ENCODE results near the gene PTPRN2. TPM values are rescaled to one million over a fixed set of nuclear protein-coding genes. Genes with fewer than 3 reads are reported as not detected.

The PTPRN2 gene
- total and polyA plus RNA-seq, 2 of the 8 experiments (the other 6 are each of a cell fraction or from before 2014, with no cell fraction given), result 2.6 to 4.5 TPM

DNA sequence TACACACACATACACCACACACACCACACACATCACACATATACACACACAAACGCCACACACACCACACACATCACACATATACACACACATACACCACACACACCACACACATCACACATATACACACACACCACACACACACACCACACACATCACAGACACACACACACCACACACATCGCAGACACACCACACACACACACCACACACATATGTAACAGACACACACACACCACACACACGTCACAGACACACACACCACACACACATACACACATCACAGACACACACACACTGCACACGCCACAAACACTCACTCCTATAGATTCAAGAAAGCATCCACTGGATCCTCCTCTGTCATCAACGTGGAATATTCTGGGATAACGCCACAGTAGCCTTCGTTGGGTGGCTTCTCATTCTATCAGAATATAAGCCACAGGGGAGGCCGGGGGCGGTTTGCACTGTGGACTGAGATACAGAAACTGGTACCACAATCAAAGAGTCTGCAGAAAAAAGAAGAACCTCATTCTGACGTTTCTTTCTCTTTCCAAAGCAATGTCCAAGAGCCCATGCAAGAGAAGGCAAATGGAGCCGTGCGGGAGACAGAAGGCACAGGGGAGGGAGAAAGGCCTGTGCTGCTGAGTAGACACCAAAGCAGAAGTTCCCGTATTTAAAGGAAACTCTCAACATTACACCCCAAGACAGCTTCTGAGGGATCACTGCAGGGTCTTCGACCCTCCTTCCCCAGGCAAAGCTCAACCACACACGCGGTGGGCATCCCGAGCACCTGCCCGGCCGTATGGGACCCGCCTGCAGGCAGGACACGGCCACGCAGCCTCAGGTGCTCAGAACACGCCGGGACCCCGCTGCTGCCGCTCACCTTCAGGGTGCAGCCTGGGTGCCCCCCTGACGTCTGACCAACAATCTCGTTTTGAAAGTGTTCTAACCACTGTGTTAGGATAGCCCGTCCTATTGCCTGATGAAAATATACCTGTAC lies 929.6 kb downstream of the PTPRN2 start:
- Histone ChIP-seq H4K5ac (ENCODE audit: insufficient read length, low read depth, low read length) (no peak overlapping the region), H3K14ac (ENCODE audit: insufficient read length) (no peak overlapping the region), H4K8ac (ENCODE audit: extremely low read depth, insufficient read depth, low read length) (no peak overlapping the region), H3K18ac (ENCODE audit: extremely low read depth, low read length) (no peak overlapping the region), H3K27me3 (replicated peaks in 1 of 4; ENCODE audit: control insufficient read depth in 3 of 4, extremely low read depth in 1 of 4, insufficient read depth in 3 of 4, low read length in 3 of 4) (no peaks in the 10 kb centered on the region), H4K91ac (replicated peaks; ENCODE audit: insufficient read length, low read length) (no peak overlapping the region), H3K79me1 (ENCODE audit: low read depth, low read length) (no peaks in the 10 kb centered on the region), H2BK120ac (replicated peaks; ENCODE audit: low read depth, low read length) (no peak overlapping the region), H2BK5ac (ENCODE audit: low read depth, low read length) (no peak overlapping the region), H2BK15ac (ENCODE audit: low read length) (no peak overlapping the region), H4K20me1 (replicated peaks in 1 of 2; ENCODE audit: control insufficient read depth in 1 of 2, insufficient read depth in 2 of 2, low read length in 2 of 2) (peaks cover 0 to 8% of the 10 kb centered on the region in 2 experiments), H3K23ac (ENCODE audit: insufficient read length) (no peak overlapping the region), H3K4me3 (ENCODE audit: extremely low read depth in 1 of 4, insufficient read depth in 2 of 4, low read depth in 3 of 4, low read length in 4 of 4) (no peak overlapping the region), H3K4me2 (ENCODE audit: insufficient read depth in 1 of 2, low read depth in 2 of 2, low read length in 2 of 2) (no peak overlapping the region), H2AFZ (ENCODE audit: low read length) (no peak overlapping the region), H3K27ac (ENCODE audit: low read depth, low read length) (no peak overlapping the region), H3K9ac (replicated peaks in 1 of 4; ENCODE audit: extremely low read depth in 1 of 4, low read depth in 3 of 4, low read length in 3 of 4) (no peak overlapping the region), H3K9me3 (ENCODE audit: insufficient read depth in 2 of 2, low read depth in 1 of 2, low read length in 1 of 2) (no peaks in the 10 kb centered on the region), H2AK5ac (ENCODE audit: low read depth, low read length) (no peak overlapping the region; the same call in 1 of the 2 replicates), H3K23me2 (ENCODE audit: low read depth, low read length) (peaks cover 12% of the 10 kb centered on the region; the same call in 1 of the 2 replicates), H3K4me1 (replicated peaks in 1 of 4; ENCODE audit: control insufficient read depth in 3 of 4, insufficient read depth in 4 of 4, low read length in 3 of 4) (no peaks in the 10 kb centered on the region), H3K4ac (replicated peaks; ENCODE audit: insufficient read length, low read depth, low read length) (no peak overlapping the region), H3K36me3 (ENCODE audit: control insufficient read depth in 2 of 4, insufficient read depth in 4 of 4, low read length in 3 of 4) (no peaks in the 10 kb centered on the region), H2BK12ac (ENCODE audit: low read depth, low read length) (no peak overlapping the region), H2BK20ac (ENCODE audit: low read length) (no peak overlapping the region), H3K79me2 (ENCODE audit: control insufficient read depth in 1 of 2, insufficient read depth in 2 of 2, low read length in 2 of 2) (no peaks in the 10 kb centered on the region), H3K56ac (replicated peaks; ENCODE audit: insufficient read length, low read depth, low read length) (no peak overlapping the region)
- DNase-seq (ENCODE audit: low read depth in 1 of 2, low spot score in 2 of 2), result no peak
- CTCF ChIA-PET (ENCODE audit: partially characterized antibody), result no interaction called here
- POLR2A ChIA-PET (ENCODE audit: partially characterized antibody), result no interaction called here
- FAIRE-seq, result no peak
- 86% methylated on average over 29 of the region's 29 CpGs; no CpG with 5 or more reads in 1 of the 2 experiments for WGBS, 2 experiments (ENCODE audit: extremely low coverage in 1 of 2, insufficient coverage in 1 of 2, insufficient read length in 1 of 2, insufficient replicate concordance in 2 of 2, low coverage in 1 of 2, low lambda C conversion rate in 2 of 2, missing lambda C conversion rate in 1 of 2)
- TF ChIP-seq SIX5 (IDR thresholded peaks at IDR 0.05; ENCODE audit: low read depth, low read length), result no peak
- no peak for TF ChIP-seq RAD21 (IDR thresholded peaks at IDR 0.05 in 1 of 2, conservative IDR thresholded peaks at IDR 0.05 in 1 of 2; ENCODE audit: low read depth in 2 of 2, low read length in 2 of 2)
- no peak for TF ChIP-seq CBX5 (IDR thresholded peaks at IDR 0.05; ENCODE audit: low read depth, low read length)
- TF ChIP-seq HDAC6 (IDR thresholded peaks at IDR 0.05; ENCODE audit: low read depth, low read length), result no peak
- TF ChIP-seq KDM5A (IDR thresholded peaks at IDR 0.05; ENCODE audit: low read length), result no peak
- no peak for TF ChIP-seq CHD1 (IDR thresholded peaks at IDR 0.05; ENCODE audit: low read depth, low read length)
- no peak for TF ChIP-seq JUN (IDR thresholded peaks at IDR 0.05; ENCODE audit: low read depth, low read length)
- no peak for TF ChIP-seq SIRT6 (IDR thresholded peaks at IDR 0.05; ENCODE audit: low read length)
- TF ChIP-seq CHD2 (IDR thresholded peaks at IDR 0.05; ENCODE audit: low read length), result no peak

All from H1 (cell line).